Lower leg skin (tissue), 3 donors: ENCODE measurements around the gene MAD1L1.

Experiments
- POLR2A ChIP-seq, 2 donors: fragments of 450-650 bp; IDR thresholded peaks; one replicate each; pipeline ENCODE4 v1.6.1; 2016 to 2017; ENCODE audit warnings: antibody characterized with exemption in 2 of 2, mild to moderate bottlenecking in 1 of 2, moderate library complexity in 1 of 2
- TF ChIP-seq, protein P1 (sequence below), 3 donors: fragments of 450-650 bp; IDR thresholded peaks; one replicate each; pipeline ENCODE4 v1.5.1; 2016; ENCODE audit warnings: antibody characterized with exemption in 3 of 3, mild to moderate bottlenecking in 3 of 3, moderate library complexity in 2 of 3

DNA sequence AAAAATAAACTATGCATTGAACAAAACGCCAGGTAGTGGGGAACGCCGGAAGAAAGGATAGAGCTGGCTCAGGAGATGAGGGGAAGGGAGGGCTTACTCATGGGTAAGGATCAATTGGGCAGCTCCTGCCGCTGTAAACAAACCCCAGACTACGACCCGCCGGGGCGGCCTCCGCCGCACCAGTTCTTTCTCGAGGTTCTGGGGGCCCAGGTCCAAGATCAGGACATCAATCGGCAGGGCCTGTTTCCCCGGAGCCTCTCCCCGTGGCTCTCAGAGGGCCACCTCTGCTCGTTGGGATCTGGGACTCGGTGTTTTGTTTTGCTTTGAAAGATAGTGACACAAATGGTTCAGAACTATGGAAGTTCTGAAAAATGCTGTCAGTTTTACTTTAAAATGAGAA is 422.2 kb downstream of the MAD1L1 start:
- TF ChIP-seq, protein P1, sequence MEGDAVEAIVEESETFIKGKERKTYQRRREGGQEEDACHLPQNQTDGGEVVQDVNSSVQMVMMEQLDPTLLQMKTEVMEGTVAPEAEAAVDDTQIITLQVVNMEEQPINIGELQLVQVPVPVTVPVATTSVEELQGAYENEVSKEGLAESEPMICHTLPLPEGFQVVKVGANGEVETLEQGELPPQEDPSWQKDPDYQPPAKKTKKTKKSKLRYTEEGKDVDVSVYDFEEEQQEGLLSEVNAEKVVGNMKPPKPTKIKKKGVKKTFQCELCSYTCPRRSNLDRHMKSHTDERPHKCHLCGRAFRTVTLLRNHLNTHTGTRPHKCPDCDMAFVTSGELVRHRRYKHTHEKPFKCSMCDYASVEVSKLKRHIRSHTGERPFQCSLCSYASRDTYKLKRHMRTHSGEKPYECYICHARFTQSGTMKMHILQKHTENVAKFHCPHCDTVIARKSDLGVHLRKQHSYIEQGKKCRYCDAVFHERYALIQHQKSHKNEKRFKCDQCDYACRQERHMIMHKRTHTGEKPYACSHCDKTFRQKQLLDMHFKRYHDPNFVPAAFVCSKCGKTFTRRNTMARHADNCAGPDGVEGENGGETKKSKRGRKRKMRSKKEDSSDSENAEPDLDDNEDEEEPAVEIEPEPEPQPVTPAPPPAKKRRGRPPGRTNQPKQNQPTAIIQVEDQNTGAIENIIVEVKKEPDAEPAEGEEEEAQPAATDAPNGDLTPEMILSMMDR (IDR thresholded peaks at IDR 0.05), result no peak
- no peak for TF ChIP-seq POLR2A (IDR thresholded peaks at IDR 0.05)
